AG10803 (cell line): ENCODE results near the gene CPT1C.

Experiments
- DNase-seq: peaks from one replicate; pipeline ENCODE4 v3.0.0; 2010; ENCODE audit warnings: low read depth
- H3K4me3 ChIP-seq: 2 replicates; pipeline ENCODE4 v1.5.1; 2011; ENCODE audit warnings: mild to moderate bottlenecking, low read length, control low read depth
- TF ChIP-seq, protein P1 (sequence below): conservative IDR thresholded peaks from 2 replicates; pipeline ENCODE4 v1.5.1; 2011; ENCODE audit warnings: mild to moderate bottlenecking, low read length, control low read depth, inconsistent platforms

CPT1C gene

DNA sequence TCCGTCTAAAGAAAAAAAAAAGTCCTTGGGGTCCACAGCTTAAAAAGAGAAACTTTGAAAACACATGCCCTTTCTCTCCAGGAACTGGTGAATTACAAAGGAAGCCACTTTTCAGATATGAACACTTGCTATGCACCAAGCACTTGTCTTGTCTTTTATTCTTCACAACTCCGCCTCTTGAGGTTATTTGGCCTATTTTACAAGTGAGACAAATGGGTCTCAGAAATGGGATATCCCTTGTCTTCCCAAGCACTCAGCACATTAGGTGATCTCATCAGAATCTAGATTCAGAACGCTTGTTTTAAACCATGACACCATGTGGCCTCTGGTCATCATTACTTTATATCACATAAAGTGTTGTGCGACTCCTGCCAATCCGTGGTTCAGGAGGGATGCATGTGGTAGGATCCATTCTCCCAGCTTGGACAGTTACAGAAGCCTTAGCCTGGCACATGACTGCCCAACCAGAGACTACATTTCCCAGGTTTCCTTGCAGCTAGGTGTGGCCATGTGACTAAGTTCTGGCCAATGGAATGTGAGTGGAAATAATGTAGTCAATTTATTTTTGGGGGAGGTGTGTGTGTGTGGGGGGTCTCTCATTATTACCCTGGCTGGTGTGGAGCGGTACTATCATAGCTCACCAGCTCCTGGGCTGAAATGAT is 58.3 kb downstream of the CPT1C start:
- no peak for DNase-seq
- TF ChIP-seq, protein P1, sequence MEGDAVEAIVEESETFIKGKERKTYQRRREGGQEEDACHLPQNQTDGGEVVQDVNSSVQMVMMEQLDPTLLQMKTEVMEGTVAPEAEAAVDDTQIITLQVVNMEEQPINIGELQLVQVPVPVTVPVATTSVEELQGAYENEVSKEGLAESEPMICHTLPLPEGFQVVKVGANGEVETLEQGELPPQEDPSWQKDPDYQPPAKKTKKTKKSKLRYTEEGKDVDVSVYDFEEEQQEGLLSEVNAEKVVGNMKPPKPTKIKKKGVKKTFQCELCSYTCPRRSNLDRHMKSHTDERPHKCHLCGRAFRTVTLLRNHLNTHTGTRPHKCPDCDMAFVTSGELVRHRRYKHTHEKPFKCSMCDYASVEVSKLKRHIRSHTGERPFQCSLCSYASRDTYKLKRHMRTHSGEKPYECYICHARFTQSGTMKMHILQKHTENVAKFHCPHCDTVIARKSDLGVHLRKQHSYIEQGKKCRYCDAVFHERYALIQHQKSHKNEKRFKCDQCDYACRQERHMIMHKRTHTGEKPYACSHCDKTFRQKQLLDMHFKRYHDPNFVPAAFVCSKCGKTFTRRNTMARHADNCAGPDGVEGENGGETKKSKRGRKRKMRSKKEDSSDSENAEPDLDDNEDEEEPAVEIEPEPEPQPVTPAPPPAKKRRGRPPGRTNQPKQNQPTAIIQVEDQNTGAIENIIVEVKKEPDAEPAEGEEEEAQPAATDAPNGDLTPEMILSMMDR = no peak

DNA sequence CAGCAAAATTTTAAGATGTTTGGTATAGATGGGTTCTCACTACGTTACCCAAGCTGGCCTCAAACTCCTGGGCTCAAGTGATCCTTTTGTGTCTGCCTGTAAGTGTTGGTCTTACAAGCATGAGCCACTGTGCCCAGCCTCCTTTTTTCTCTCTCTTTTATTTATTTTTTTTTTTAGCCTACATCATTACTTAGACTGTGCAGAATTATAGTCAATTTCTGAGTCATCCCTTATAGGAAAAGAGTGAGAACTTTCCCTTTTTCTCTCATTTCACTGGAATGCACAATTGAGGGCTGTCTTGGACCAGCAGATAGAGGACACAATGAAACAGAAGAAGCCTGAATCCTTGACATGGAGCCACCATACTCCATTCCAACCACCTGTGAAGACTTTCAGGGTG is 58.9 kb downstream of the CPT1C start:
- DNase-seq = no peak
- H3K4me3 ChIP-seq = no peak overlapping the region
- TF ChIP-seq, protein P1 = no peak

More for the DNA sequence above, 58.3 kb downstream of the CPT1C start:
- no peak overlapping the region for H3K4me3 ChIP-seq

DNA sequence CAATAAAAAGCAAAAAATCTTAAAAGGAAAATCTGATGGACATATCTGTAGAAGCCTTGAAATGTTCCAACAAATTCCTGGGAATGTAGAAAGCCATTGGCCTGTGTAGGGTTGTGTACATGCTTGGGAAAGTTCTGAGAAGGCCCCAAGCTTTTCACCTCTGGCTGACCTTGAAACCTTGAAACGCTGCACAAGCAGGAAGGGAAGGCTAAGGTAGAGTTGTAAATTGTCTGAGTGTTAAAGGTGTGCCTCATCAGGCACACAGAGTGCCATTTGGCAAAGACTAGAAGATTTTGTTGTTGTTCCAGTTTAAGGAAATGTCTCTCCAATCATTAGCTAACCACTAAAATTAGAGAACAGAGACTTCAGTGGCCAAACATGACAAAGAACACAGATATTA is 61.8 kb downstream of the CPT1C start:
- no peak overlapping the region for H3K4me3 ChIP-seq
- no peak for DNase-seq
- TF ChIP-seq, protein P1 = no peak

DNA sequence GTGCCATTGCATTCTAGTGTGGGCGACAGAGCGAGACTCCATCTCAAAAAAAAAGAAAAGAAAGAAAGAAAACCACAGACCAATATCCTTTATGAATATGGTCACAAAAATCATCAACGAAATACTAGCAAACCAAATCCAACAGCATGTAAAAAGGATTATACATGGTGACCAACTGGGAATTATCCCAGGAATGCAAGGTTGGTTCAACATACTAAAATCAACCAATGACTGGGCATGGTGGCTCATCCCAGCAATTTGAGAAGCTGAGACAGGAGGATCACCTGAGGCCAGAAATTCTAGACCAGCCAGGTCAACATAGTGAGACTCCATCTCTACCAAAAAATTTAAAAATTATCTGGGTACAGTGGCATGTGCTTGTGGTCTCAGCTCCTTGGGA is 65.0 kb downstream of the CPT1C start:
- no peak for DNase-seq
- no peak overlapping the region for H3K4me3 ChIP-seq
- TF ChIP-seq, protein P1 = no peak

DNA sequence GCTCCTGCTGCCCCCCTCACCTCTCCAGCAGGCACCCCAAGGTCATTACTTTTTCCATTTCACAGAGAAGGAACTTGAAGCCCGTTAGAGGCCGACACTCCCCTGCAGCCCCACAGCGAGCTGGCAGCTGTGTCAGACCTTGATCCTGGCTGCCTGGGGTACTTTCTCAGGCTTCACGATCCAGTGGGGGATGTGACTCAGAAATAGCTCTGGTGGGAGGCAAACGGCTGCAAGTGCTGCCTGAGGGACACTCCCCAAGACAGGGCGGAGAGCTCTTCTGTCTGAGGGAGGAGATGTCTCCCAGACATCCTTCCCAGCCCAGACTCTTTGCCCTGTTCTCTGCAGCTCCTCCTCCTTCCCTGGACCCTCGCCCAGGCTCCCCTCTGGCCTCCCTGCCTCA is 67.4 kb downstream of the CPT1C start:
- H3K4me3 ChIP-seq = no peak overlapping the region
- TF ChIP-seq, protein P1 = no peak
- peak; percentile 61 for DNase-seq

DNA sequence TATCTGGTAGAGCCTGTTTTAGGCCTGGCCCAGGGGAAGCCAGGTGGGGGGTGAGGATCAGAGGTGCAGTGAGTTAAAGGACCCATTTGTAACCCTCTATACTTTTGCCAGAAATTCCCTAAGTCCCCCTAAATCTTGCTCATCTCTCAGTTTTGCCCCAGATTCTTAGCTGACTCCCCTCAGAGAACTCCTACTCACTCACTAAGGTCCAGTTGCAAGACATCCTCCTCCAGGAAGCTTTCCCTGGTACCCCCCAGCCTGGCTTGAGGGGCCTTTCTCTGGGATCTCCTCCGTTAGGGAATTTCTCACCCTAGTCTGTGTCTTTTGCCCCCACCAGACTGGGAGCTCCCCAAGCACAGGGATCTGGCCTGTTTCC is 70.3 kb downstream of the CPT1C start:
- TF ChIP-seq, protein P1 = no peak
- no peak for DNase-seq
- H3K4me3 ChIP-seq = no peak overlapping the region

DNA sequence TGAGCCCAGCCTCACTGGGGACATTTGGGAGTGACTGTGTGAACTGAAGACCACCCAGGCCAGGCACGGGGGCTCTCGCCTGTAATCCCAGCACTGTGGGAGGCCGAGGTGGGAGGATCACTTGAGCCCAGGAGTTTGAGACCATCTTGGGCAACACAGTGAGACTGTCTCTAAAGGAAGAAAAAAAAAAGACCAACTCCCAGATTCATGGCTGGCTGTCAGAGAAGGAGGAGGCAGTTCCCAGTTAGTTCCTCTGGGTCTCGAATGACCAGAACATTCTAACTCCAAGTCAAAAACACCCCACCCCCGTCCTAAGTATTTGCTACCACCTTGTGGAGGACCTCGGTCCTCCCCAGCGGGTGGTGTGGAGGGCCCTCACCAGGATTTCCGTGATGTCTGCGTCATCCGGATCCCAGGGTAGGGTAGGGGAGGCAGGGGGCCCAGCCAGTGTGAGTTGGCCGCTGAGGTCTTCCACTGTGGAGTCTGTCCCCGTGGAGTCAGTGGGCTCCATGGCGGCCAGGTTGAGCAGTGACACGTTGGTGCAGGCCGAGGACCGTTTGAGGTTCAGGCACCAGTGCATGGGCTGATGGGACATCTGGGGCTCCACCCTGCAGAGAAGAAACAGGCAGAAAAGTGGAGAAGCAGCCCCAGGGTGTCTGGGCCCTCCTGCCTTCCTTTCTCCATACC is 70.9 kb downstream of the CPT1C start:
- DNase-seq = peak; percentile 67
- no peak overlapping the region for H3K4me3 ChIP-seq
- TF ChIP-seq, protein P1 = peak; percentile 46
